ENCODE results near the gene FRMD4A. TPM values are rescaled to one million over a fixed set of nuclear protein-coding genes. Genes with fewer than 3 reads are reported as not detected.

The FRMD4A gene
- total and polyA plus RNA-seq, 12 donors: 17.4 to 43.4 (median 30.3) TPM

DNA sequence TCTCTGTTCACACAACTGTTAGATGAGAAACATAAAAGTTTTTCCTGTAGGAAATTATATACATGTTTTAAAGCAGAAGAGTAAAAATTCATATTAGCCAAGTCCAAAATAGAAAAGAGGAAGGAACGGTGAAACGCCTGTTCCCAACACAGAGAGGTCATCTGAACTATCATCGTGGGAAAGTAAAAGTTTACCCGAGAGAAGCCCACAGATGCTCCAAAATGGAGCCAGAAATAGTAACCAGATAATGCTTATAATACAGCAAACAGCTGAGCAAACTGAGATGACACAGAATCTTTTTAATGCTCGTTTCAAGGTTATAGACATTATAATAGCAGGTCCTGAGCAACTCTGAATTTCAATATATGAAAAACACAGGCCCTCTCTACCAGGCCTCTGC is 24.5 kb downstream of the FRMD4A start:
- Histone ChIP-seq H3K4me1 (peaks cover 0 to 7% (median 0%) of the 10 kb centered on the region in 9 donors), H3K27ac (peak overlapping the region in 4 of 10 donors; percentile 2 to 37 (median 28)), H3K9me3 (peaks cover 0 to 4% (median 0%) of the 10 kb centered on the region in 11 donors), H3K4me3 (no peak overlapping the region), H3K36me3 (no peaks in the 10 kb centered on the region), H3K27me3 (peaks cover 0 to 16% (median 1%) of the 10 kb centered on the region in 7 donors)
- intact Hi-C loops (cut with DNase I): no loop called here
- 27 to 34% methylated on average over 5 of the region's 5 CpGs for WGBS, 2 donors
- peak in 2 of 8 donors; percentile 46 to 72 for ATAC-seq
- TF ChIP-seq, protein P1, sequence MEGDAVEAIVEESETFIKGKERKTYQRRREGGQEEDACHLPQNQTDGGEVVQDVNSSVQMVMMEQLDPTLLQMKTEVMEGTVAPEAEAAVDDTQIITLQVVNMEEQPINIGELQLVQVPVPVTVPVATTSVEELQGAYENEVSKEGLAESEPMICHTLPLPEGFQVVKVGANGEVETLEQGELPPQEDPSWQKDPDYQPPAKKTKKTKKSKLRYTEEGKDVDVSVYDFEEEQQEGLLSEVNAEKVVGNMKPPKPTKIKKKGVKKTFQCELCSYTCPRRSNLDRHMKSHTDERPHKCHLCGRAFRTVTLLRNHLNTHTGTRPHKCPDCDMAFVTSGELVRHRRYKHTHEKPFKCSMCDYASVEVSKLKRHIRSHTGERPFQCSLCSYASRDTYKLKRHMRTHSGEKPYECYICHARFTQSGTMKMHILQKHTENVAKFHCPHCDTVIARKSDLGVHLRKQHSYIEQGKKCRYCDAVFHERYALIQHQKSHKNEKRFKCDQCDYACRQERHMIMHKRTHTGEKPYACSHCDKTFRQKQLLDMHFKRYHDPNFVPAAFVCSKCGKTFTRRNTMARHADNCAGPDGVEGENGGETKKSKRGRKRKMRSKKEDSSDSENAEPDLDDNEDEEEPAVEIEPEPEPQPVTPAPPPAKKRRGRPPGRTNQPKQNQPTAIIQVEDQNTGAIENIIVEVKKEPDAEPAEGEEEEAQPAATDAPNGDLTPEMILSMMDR (IDR thresholded peaks at IDR 0.05): no peak
- no peak for DNase-seq

DNA sequence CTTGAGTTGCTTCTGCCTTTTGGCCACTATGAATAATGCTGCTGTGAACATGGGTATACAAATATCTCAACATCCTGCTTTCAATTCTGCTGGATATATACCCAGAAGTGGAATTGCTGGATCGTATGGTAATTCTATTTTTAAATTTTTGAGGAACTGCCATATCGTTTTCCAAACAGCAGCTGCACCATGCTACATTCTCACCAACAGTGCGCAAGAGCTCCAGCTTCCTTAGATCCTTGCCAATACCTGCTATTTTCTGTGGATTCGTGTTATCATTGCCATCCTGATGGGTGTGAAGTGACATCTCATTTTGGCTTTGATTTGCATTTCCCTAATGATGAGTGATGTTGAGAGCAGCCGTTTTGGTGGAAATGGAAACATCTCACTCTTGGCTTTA is 26.7 kb downstream of the FRMD4A start:
- peaks cover 0 to 4% (median 0%) of the 10 kb centered on the region in 11 donors for H3K9me3 ChIP-seq
- 52 to 58% methylated on average over 5 of the region's 5 CpGs for WGBS, 2 donors
- DNase-seq (no peak), ATAC-seq (no peak)
- intact Hi-C loops (cut with DNase I): no loop called here
- TF ChIP-seq, protein P1 (IDR thresholded peaks at IDR 0.05): no peak
- no peaks in the 10 kb centered on the region for H3K36me3 ChIP-seq
- no peak overlapping the region for H3K27ac ChIP-seq
- no peak overlapping the region for H3K4me3 ChIP-seq
- peaks cover 0 to 7% (median 0%) of the 10 kb centered on the region in 9 donors for H3K4me1 ChIP-seq
- H3K27me3 ChIP-seq: peaks cover 0 to 28% (median 14%) of the 10 kb centered on the region in 7 donors

DNA sequence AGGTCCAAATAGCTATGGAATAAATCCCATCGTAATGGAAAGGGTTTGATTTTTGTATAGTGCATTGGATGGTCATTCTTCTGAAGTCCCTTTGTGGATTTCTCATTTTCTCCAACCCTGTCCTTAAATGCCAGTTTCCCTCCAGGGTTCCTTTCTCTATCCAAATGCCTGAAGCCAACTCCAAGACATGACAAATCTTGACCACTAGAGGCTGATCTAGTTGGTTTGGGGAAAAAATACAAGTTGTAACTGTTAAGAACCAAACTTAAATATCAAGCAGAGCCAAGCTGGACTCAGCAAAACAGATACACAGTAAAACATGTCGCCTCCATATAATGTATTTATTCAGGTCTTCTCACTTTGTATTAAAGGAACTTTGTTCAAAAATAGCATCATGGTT is 28.7 kb downstream of the FRMD4A start:
- Histone ChIP-seq H3K27me3 (peaks cover 0 to 28% (median 14%) of the 10 kb centered on the region in 7 donors), H3K4me1 (peaks cover 0 to 9% (median 0%) of the 10 kb centered on the region in 9 donors), H3K9me3 (peaks cover 0 to 4% (median 0%) of the 10 kb centered on the region in 11 donors), H3K36me3 (no peaks in the 10 kb centered on the region), H3K4me3 (no peak overlapping the region), H3K27ac (no peak overlapping the region)
- 51 to 65% methylated on average over 2 of the region's 2 CpGs for WGBS, 2 donors
- TF ChIP-seq, protein P1 (IDR thresholded peaks at IDR 0.05): peak in 2 of 9 donors; percentile 15 to 20
- DNase-seq (no peak), ATAC-seq (no peak)
- intact Hi-C loops (cut with DNase I): no loop called here

DNA sequence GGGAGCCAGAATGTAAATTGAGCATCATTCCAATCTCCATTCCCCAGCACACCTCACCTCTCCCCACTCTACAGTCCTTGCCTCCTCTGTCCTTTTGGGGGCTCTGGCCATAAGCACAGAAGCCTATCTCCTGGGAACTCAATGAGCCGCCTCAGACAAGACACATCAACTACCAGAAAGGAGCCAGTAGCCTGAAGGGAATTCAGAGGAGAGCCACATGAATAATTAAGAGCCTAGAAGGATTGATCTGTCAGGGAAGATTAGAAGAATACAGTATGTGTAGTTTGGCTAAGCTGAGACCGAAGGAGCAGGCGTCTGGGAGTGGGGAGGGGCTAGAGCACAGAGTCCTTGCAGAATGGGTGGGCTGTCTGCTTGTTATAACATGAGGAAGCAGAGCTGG is 31.2 kb downstream of the FRMD4A start:
- Histone ChIP-seq H3K27ac (no peak overlapping the region), H3K4me1 (peaks cover 0 to 20% (median 11%) of the 10 kb centered on the region in 9 donors), H3K36me3 (no peaks in the 10 kb centered on the region), H3K9me3 (no peaks in the 10 kb centered on the region), H3K27me3 (peaks cover 0 to 28% (median 14%) of the 10 kb centered on the region in 7 donors), H3K4me3 (no peak overlapping the region)
- intact Hi-C loops (cut with DNase I): loop anchor here in 1 of 10 donors (10.0 kb wide), 1 partner anchor 125 kb away; no protein-coding TSS in a partner anchor
- 77 to 78% methylated on average over 3 of the region's 3 CpGs for WGBS, 2 donors
- DNase-seq (no peak), ATAC-seq (no peak)
- TF ChIP-seq, protein P1 (IDR thresholded peaks at IDR 0.05): no peak

Data from heart right ventricle (tissue), 16 donors.